GM21423 (cell line): ENCODE data around the gene CEACAM18.
"Not testable (repeated sequence)": the region's sequence is repeated elsewhere in the genome, so short reads cannot be mapped to it uniquely, and the experiment has no call there.

Experiments
- ATAC-seq: cut with Tn5 transposase; IDR thresholded peaks from one replicate; pipeline ENCODE4 v1.9.1; 2021; ENCODE audit warnings: mild to moderate bottlenecking, moderate library complexity; ENCODE audit not compliant: unreplicated experiment

The CEACAM18 gene

DNA sequence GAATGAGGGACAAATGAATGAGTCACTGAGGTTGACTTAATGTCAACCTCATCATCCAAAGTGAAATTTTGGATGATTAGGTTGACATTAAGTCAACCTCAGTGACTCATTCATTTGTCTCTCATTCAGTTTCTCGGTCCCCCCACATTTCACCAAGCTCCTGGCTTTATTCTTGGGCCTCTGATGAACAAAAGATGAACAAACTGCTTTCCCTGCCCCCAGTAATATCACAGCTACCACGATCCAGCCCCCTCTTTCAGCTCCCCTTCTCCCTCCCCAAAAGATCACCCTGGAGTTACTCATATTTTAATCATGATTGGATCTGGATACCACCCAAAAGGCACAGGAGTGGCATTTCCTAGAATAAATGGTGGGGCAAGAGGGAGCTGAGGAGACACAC, 10.8 kb downstream of the CEACAM18 start:
- no peak for ATAC-seq

DNA sequence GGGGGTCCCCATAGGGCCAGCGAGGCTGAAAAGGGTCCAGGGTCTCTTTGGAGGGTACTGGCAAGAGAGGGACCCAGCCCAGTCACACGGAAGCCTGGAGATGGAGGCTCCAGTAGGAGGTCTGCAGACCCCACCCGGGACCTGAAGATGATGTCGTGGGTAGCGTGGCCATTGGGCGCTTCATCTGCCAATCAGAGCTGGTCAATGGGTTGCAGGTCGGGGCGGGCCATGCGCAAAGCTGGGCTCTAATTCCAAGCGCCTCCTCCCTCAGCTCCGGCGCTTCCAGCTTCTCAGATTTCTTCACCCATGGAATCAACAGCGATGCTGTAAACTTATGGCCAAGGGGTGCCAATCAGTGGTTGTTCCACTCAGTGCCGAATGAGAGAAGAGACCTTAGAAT, 12.3 kb downstream of the CEACAM18 start:
- ATAC-seq, result no peak

- no peak for ATAC-seq
These were observed 13.2 kb downstream of the CEACAM18 start for GRCh38 chr19:51491586-51491985.

GRCh38 chr19:51493776-51494175, 15.4 kb downstream of the CEACAM18 start:
- ATAC-seq, result no peak

DNA sequence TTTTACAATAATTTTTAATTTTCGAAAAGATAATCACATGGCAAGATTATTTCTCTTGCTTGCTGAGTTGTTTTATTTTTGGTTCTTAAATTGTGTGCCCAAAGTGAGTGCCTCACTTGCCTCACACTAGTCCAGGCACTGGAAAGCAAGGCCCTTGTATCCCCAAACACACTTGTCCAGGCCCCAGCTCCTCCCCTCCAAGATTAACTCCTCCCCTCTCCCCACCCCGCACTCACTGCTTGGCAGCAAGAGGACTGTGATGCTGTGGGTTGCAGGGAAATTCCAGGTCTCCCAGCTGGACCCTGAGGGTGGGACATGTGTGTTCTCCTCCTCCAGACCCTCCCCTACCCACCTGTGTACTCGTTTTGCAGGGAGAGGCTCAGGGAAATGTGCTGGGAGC, 19.3 kb downstream of the CEACAM18 start:
- no peak for ATAC-seq

DNA sequence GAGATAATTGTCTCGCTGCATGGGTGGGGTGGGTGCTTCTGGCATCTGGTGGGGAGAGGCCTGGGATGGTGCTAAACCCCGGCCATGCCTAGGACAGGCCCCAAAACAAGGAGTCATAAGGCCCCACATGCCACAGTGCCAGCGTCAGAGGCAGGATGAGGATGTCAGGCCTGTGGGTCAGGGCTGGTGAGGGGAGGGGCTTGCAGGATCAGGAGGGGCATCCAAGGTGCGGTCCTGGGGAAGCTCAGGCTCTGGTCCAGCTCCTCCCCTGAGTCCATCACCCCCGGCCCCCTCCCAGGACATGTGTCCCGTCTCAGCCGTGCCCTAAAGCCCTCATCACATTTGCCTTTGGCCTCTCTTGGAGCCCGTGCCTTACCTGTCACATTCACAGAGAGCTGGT, 22.6 kb downstream of the CEACAM18 start:
- ATAC-seq, result not testable (repeated sequence)

- ATAC-seq, result no peak
These were observed 23.4 kb downstream of the CEACAM18 start, which contains the start of gene SIGLEC12 for GRCh38 chr19:51501594-51502263. Gene SIGLEC12 (minus strand): TSS chr19:51501800. CDS start chr19:51501733, 67 bp downstream.

- ATAC-seq, result no peak
These were observed 25.0 kb downstream of the CEACAM18 start for GRCh38 chr19:51503286-51503817.

DNA sequence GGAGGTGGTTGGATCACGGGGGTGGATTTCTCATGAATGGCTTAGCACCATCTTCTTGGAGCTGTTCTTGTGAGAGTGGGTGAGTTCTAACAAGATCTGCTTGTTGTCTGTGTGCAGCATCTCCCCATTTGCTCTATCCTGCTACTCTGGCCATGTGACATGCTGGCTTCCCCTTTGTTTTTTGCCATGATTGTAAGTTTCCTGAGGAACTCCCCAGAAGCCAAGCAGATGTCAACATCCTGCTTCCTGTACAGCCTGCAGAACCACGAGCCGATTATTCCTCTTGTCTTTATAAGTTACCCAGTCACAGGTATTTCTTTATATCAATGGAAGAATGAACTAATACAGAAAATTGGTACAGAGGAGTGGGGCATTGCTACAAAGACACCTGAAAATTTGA, 25.6 kb downstream of the CEACAM18 start:
- no peak for ATAC-seq

DNA sequence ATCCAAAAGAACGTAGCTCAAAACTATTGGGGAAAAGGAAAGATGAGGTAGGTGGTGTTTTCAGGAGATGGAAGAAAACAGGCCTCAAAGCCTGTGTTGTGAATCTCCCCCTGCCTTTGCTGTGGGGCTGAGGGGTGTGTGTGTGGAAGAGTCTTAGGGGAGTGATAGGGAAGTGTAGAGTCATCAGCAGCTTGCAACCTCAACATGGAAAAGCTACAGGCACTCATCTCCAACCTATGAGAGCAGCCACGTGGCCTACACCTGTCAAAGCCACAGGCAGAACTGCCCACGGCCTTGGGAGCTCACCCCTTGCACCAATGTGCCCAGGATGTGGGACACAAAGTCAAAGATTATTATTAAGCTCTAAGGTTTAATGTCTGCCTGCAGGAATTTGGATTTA, 27.6 kb downstream of the CEACAM18 start:
- no peak for ATAC-seq

GRCh38 chr19:51507192-51507591, 28.9 kb downstream of the CEACAM18 start:
- ATAC-seq, result no peak

GRCh38 chr19:51507640-51508058, 29.3 kb downstream of the CEACAM18 start:
- ATAC-seq, result no peak

DNA sequence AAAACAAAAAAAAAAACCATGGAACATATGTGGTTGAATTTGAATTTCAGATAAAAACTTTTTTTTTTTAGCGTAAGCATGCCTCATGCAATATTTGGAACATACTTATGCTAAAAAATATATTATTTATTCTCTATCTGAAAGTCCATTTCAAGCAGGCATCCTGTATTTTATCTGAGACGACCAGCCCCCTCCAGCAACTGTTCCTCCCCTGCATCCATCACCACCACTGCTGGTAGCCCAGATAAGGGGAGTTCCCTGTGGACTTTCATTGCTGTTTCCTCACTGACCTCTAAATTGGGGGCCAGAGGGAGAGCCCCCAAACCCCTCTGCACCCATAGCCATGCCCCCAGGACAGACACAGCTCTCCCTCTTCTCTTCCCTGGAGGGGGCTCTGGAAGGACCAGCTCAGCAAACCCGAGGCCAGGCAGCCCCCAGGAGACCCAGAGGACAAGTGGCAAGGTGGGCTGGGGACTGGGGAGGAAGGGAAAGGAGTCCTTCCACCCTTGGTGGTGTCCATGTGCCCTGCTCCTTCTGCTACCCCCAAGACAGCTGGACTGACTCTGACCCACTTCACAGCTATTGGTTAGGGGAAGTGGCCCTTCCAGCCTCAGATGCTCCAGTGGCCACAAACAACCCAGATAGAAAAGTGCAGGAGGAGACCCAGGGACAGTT, 29.9 kb downstream of the CEACAM18 start:
- no peak for ATAC-seq

DNA sequence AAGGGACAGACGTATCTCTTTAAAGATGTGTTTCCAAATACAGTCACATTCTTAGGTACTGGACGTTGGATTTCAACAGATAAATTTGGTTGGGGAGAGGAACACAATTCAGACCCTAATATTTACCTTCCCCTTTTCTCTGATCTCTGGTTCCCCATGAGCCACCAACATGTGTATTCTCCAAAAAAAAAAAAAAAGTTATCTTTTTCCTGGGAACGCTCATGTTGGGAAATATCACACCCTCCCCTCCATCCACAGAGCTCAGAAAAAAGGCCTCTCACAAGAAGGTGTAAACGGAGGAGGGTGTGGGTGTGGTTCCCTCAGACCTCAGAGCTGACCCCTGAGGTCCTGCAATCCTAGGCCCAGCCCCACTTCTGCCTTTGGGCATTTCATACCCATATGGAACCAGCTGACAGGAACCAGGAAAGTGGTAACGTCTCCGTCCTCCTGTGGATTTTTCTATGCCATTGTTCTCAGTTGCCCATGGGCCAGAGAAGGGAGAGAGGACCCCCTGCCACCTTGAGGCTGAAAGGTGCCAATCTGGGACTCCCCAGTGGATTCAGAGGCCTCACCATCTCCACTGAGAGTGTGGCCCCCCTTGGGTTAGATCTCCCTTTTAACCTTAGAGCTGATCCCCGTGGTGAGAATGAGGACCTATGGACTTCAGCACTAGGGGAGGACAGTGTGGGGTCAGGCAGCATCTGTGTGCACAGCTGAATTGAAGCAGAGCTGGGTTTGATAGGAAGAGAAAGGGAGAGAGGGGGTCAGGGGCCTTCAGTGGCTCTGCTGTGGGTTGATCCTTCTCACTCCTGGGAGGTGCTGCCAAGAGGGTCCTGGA, 31.7 kb downstream of the CEACAM18 start:
- ATAC-seq, result no peak

DNA sequence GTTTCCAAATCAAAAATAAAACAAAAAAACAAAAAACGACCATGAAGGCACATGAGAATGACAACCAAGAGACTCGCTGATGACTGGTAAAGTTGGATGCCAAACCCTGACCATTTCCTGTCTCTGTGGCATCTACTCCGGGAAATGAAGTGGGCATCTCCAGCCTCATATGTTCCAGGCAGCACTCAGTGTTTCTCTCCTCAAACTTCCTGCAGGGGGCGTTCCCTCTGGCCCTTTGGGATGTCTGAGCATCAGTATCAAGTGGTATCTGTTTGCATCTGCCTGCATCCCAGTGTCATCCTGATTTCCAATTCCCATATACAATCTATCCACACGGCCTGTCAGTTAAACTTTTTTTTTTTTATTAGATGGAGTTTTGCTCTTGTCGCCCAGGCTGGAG, 33.0 kb downstream of the CEACAM18 start:
- ATAC-seq, result no peak

DNA sequence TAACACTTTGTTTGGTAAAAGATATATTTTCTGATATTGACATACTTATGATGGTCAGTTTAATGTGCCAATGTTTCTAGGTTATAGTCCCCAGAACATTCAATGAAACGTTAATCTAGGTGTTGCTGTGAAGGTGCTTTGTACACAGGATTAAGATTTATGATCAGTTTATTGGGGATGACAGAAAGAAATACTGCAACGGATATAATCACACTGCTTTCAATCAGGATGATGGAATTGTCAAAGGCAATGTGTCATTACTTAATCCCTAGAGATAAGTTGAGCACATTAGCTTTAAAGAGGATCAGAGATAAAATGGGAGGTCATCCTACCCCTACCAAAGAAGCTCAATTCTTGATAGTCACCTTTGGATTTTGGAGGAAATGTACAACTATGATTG, 35.6 kb downstream of the CEACAM18 start:
- no peak for ATAC-seq

- no peak for ATAC-seq
These were observed 36.6 kb downstream of the CEACAM18 start for GRCh38 chr19:51514866-51515481.

DNA sequence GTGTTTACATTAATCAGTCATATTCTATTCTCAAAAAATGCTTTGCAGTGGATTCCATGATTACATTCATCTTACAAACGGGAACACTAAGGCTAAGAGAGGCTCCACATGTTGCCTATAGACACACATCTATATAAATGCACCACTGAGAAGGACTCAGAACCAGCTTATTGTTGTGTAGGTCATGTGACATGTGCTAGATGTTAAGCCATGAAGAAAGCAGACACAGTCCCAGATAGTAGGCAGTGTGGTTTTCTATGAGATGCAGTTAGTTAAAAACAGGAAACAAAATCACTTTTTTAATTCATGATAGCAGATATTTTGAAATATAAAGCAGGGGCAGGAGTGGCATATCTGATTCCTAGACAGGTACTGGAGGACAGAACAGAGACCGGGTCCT, 42.4 kb downstream of the CEACAM18 start:
- ATAC-seq, result no peak

GRCh38 chr19:51521357-51521756, 43.0 kb downstream of the CEACAM18 start:
- ATAC-seq, result no peak

- no peak for ATAC-seq
These were observed 43.4 kb downstream of the CEACAM18 start for GRCh38 chr19:51521781-51522180.

DNA sequence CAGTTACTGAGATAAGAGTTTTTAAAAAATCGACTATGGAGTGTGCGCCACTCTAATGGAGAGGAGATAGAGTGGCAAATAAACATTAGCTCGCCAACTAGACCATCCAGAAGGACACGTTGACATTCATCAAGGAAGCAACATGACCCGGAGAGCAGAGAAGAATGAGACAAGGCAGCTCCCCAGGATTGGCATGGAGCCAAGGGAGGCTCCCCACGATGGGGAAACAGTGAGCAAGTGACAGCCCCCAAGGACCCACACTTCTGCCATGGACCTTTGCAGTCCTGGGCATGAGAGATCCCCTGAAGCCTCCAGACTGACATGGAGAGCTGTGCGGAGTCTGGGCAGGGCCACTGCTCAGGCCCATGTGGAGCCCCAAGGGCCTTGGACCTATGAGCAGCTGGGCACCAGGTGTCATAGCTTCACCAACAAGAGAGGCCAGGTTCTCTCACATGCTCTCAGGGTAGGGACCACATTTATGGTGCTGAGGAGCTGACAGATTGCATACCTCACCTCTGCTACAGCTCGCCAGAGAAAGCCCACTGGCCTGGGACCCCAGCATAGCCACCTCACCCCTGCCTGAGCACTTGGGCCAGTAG, 46.4 kb downstream of the CEACAM18 start:
- no peak for ATAC-seq
